Measurements from ENCODE around the gene CLTRN. TPM values are rescaled to one million over a fixed set of nuclear protein-coding genes. Genes with fewer than 3 reads are reported as not detected.
"Not testable (repeated sequence)": the region's sequence is repeated elsewhere in the genome, so short reads cannot be mapped to it uniquely, and the experiment has no call there.

CLTRN gene
- polyA plus RNA-seq (2013, experiment 1 of 4) = 2.1 TPM
- 2.5 TPM for polyA plus RNA-seq (2013, experiment 2 of 4)
- 1.3 TPM for polyA plus RNA-seq (2013, experiment 3 of 4)
- 2.8 TPM for polyA plus RNA-seq (2013, experiment 4 of 4)

GRCh38 chrX:15664487-15665444, at the start of gene CLTRN:
TSS of gene CLTRN (minus strand) at chrX:15664805. CDS start at chrX:15664775, 30 bp downstream.
- 66 to 82% methylated on average over 9 to 12 of the region's 14 CpGs for WGBS, 2 experiments

DNA sequence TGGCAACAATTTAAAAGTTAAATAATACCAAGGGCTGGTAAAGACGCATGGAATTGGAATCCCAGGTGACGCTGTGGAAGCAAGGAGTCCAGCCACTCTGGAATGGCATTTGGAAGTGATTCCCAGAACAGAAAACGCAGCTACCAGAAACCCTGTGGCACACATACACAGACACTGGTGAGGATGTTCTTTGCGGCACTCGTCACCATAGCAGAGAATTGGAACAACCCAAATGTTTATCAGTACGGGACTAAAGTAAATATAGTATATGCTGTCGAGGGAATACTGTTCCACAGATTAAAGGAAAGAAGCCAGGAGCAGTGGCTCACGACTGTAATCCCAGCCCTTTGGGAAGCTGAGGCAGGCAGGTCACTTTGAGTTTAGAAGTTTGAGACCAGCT, 39.7 kb upstream of the CLTRN start:
- H3K27me3 ChIP-seq (ENCODE audit: control insufficient read depth, insufficient read depth, low read length, poor library complexity, severe bottlenecking); H3K27ac ChIP-seq (ENCODE audit: insufficient read depth, low read depth, low read length, poor library complexity, severe bottlenecking); H3K36me3 ChIP-seq (ENCODE audit: control insufficient read depth, insufficient read depth, low read length); H3K4me3 ChIP-seq (ENCODE audit: insufficient read depth, low read depth, low read length); H3K4me1 ChIP-seq (ENCODE audit: control insufficient read depth, insufficient read depth, low read length); H3K9me3 ChIP-seq (ENCODE audit: control insufficient read depth, low read length): not testable (repeated sequence)
- 95 to 98% methylated on average over 4 to 5 of the region's 8 CpGs for WGBS, 2 experiments

More at GRCh38 chrX:15664487-15665444, at the start of gene CLTRN:
- H3K27me3 ChIP-seq (ENCODE audit: control insufficient read depth, insufficient read depth, low read length, poor library complexity, severe bottlenecking) = no peaks in the 10 kb centered on the region
- H3K4me1 ChIP-seq (ENCODE audit: control insufficient read depth, insufficient read depth, low read length) = no peaks in the 10 kb centered on the region
- no peak within 1 kb of the TSS for H3K27ac ChIP-seq (ENCODE audit: insufficient read depth, low read depth, low read length, poor library complexity, severe bottlenecking)
- no peak within 1 kb of the TSS for H3K4me3 ChIP-seq (ENCODE audit: insufficient read depth, low read depth, low read length)
- no peaks in the 10 kb centered on the region for H3K9me3 ChIP-seq (ENCODE audit: control insufficient read depth, low read length)
- no peaks in the 10 kb centered on the region for H3K36me3 ChIP-seq (ENCODE audit: control insufficient read depth, insufficient read depth, low read length)

- H3K9me3 ChIP-seq (ENCODE audit: control insufficient read depth, low read length); H3K36me3 ChIP-seq (ENCODE audit: control insufficient read depth, insufficient read depth, low read length); H3K4me3 ChIP-seq (ENCODE audit: insufficient read depth, low read depth, low read length); H3K4me1 ChIP-seq (ENCODE audit: control insufficient read depth, insufficient read depth, low read length); H3K27me3 ChIP-seq (ENCODE audit: control insufficient read depth, insufficient read depth, low read length, poor library complexity, severe bottlenecking); H3K27ac ChIP-seq (ENCODE audit: insufficient read depth, low read depth, low read length, poor library complexity, severe bottlenecking): not testable (repeated sequence)
- no CpG with 5 or more reads among the region's 5 CpGs for WGBS, 2 experiments
Measured at GRCh38 chrX:15703809-15704208, 39.2 kb upstream of the CLTRN start.

DNA sequence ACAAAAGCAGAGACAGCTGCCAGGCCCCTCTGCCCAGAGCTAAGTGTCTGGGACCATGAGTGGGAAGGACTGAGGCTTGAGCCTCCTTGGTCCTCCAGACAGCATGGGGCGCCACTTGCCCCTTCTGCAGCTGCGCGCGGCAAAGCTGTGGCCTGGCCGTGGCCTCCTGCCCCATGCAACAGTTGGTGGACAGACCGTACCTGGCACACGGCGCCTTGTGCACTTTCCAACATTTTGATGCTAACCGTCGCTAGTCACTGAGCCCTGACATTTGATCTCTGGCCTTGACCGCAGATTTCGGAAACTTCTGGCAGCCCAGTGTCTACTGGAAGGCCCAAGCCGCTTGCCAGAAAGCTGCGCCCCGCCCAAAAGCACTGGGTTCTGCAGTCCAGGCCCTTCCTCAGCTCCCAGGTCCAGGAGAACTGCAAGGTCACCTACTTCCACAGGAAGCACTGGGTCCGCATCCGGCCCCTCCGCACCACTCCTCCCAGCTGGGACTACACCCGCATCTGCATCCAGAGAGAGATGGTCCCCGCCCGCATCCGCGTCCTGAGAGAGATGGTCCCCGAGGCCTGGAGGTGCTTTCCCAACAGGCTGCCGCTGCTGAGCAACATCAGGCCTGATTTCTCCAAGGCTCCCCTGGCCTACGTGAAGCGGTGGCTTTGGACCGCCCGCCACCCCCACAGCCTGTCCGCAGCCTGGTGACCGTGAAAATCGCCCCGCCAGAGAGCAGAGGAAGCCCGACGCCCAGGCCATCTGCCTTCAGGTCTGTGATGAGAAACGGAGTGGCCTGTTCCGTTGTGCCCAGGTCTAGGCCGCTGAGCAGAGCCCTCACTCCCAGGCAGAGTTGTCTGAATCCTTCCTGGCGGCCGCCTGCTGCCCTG, 38.1 kb upstream of the CLTRN start:
- Histone ChIP-seq H3K4me1 (ENCODE audit: control insufficient read depth, insufficient read depth, low read length) (no peaks in the 10 kb centered on the region), H3K27ac (ENCODE audit: insufficient read depth, low read depth, low read length, poor library complexity, severe bottlenecking) (no peak overlapping the region), H3K4me3 (ENCODE audit: insufficient read depth, low read depth, low read length) (no peak overlapping the region), H3K9me3 (ENCODE audit: control insufficient read depth, low read length) (no peaks in the 10 kb centered on the region), H3K27me3 (ENCODE audit: control insufficient read depth, insufficient read depth, low read length, poor library complexity, severe bottlenecking) (no peaks in the 10 kb centered on the region), H3K36me3 (ENCODE audit: control insufficient read depth, insufficient read depth, low read length) (no peaks in the 10 kb centered on the region)
- WGBS, 2 experiments = 96 to 97% methylated on average over 40 of the region's 40 CpGs

DNA sequence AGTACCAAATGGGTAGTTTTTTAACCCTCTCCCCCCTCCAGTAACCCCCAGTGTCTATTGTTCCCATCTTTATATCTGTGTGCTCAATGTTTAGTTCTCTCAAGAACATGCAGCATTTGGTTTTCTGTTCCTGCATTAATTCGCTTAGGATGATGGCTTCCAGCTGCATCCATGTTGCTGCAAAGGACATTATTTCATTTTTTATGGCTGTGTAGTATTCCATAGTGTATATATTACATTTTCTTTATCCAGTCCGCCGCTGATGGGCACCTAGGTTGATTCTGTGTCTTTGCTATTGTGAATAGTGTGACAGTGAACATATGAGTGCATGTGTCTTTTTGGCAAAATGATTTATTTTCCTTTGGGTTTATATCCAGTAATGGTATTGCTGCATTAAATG, 31.9 kb upstream of the CLTRN start:
- 100% methylated on average over 1 to 2 of the region's 3 CpGs for WGBS, 2 experiments
- no peaks in the 10 kb centered on the region for H3K4me1 ChIP-seq (ENCODE audit: control insufficient read depth, insufficient read depth, low read length)
- no peaks in the 10 kb centered on the region for H3K27me3 ChIP-seq (ENCODE audit: control insufficient read depth, insufficient read depth, low read length, poor library complexity, severe bottlenecking)
- no peaks in the 10 kb centered on the region for H3K9me3 ChIP-seq (ENCODE audit: control insufficient read depth, low read length)
- no peak overlapping the region for H3K4me3 ChIP-seq (ENCODE audit: insufficient read depth, low read depth, low read length)
- H3K27ac ChIP-seq (ENCODE audit: insufficient read depth, low read depth, low read length, poor library complexity, severe bottlenecking) = no peak overlapping the region
- no peaks in the 10 kb centered on the region for H3K36me3 ChIP-seq (ENCODE audit: control insufficient read depth, insufficient read depth, low read length)

- no peaks in the 10 kb centered on the region for H3K27me3 ChIP-seq (ENCODE audit: control insufficient read depth, insufficient read depth, low read length, poor library complexity, severe bottlenecking)
- no peaks in the 10 kb centered on the region for H3K36me3 ChIP-seq (ENCODE audit: control insufficient read depth, insufficient read depth, low read length)
- WGBS, 2 experiments = 93 to 95% methylated on average over 6 of the region's 6 CpGs
- H3K4me1 ChIP-seq (ENCODE audit: control insufficient read depth, insufficient read depth, low read length) = no peaks in the 10 kb centered on the region
- H3K9me3 ChIP-seq (ENCODE audit: control insufficient read depth, low read length) = no peaks in the 10 kb centered on the region
- no peak overlapping the region for H3K27ac ChIP-seq (ENCODE audit: insufficient read depth, low read depth, low read length, poor library complexity, severe bottlenecking)
- no peak overlapping the region for H3K4me3 ChIP-seq (ENCODE audit: insufficient read depth, low read depth, low read length)
Measured at GRCh38 chrX:15694941-15695451, 30.4 kb upstream of the CLTRN start.

GRCh38 chrX:15686818-15687685, 22.4 kb upstream of the CLTRN start:
- Histone ChIP-seq H3K4me3 (ENCODE audit: insufficient read depth, low read depth, low read length) (no peak overlapping the region), H3K27me3 (ENCODE audit: control insufficient read depth, insufficient read depth, low read length, poor library complexity, severe bottlenecking) (no peaks in the 10 kb centered on the region), H3K4me1 (ENCODE audit: control insufficient read depth, insufficient read depth, low read length) (no peaks in the 10 kb centered on the region), H3K9me3 (ENCODE audit: control insufficient read depth, low read length) (no peaks in the 10 kb centered on the region), H3K36me3 (ENCODE audit: control insufficient read depth, insufficient read depth, low read length) (no peaks in the 10 kb centered on the region), H3K27ac (ENCODE audit: insufficient read depth, low read depth, low read length, poor library complexity, severe bottlenecking) (no peak overlapping the region)
- 62 to 65% methylated on average over 6 of the region's 6 CpGs for whole genome bisulfite sequencing, 2 experiments

- H3K27me3 ChIP-seq (ENCODE audit: control insufficient read depth, insufficient read depth, low read length, poor library complexity, severe bottlenecking) = no peaks in the 10 kb centered on the region
- H3K36me3 ChIP-seq (ENCODE audit: control insufficient read depth, insufficient read depth, low read length) = no peaks in the 10 kb centered on the region
- H3K4me3 ChIP-seq (ENCODE audit: insufficient read depth, low read depth, low read length) = no peak overlapping the region
- 95 to 98% methylated on average over 6 of the region's 6 CpGs for WGBS, 2 experiments
- H3K4me1 ChIP-seq (ENCODE audit: control insufficient read depth, insufficient read depth, low read length) = no peaks in the 10 kb centered on the region
- H3K27ac ChIP-seq (ENCODE audit: insufficient read depth, low read depth, low read length, poor library complexity, severe bottlenecking) = no peak overlapping the region
- H3K9me3 ChIP-seq (ENCODE audit: control insufficient read depth, low read length) = no peaks in the 10 kb centered on the region
Measured at GRCh38 chrX:15683193-15683592, 18.6 kb upstream of the CLTRN start.

- H3K36me3 ChIP-seq (ENCODE audit: control insufficient read depth, insufficient read depth, low read length) = no peaks in the 10 kb centered on the region
- 97 to 100% methylated on average over 3 of the region's 3 CpGs for WGBS, 2 experiments
- no peak overlapping the region for H3K4me3 ChIP-seq (ENCODE audit: insufficient read depth, low read depth, low read length)
- no peaks in the 10 kb centered on the region for H3K9me3 ChIP-seq (ENCODE audit: control insufficient read depth, low read length)
- no peak overlapping the region for H3K27ac ChIP-seq (ENCODE audit: insufficient read depth, low read depth, low read length, poor library complexity, severe bottlenecking)
- H3K4me1 ChIP-seq (ENCODE audit: control insufficient read depth, insufficient read depth, low read length) = no peaks in the 10 kb centered on the region
- H3K27me3 ChIP-seq (ENCODE audit: control insufficient read depth, insufficient read depth, low read length, poor library complexity, severe bottlenecking) = no peaks in the 10 kb centered on the region
Measured at GRCh38 chrX:15681433-15681832, 16.8 kb upstream of the CLTRN start.
